HG02840 (cell line): Measurements from ENCODE around the gene PTBP2.
"Not testable (repeated sequence)": the region's sequence is repeated elsewhere in the genome, so short reads cannot be mapped to it uniquely, and the experiment has no call there.

Source experiments
- ATAC-seq: cut with Tn5 transposase; IDR thresholded peaks from one replicate; pipeline ENCODE4 v1.9.1; 2021; ENCODE audit warnings: mild to moderate bottlenecking, moderate library complexity, moderate number of reproducible peaks; ENCODE audit not compliant: unreplicated experiment, low FRiP score

Gene PTBP2

GRCh38 chr1:96727860-96728259 lies 6.3 kb downstream of the PTBP2 start:
- no peak for ATAC-seq

GRCh38 chr1:96730574-96731298 lies 9.2 kb downstream of the PTBP2 start:
- ATAC-seq, result no peak

GRCh38 chr1:96741335-96741734 lies 19.8 kb downstream of the PTBP2 start:
- ATAC-seq, result no peak

GRCh38 chr1:96746440-96747420 lies 25.1 kb downstream of the PTBP2 start:
- no peak for ATAC-seq

- no peak for ATAC-seq
These were observed 26.0 kb downstream of the PTBP2 start for GRCh38 chr1:96747565-96747964.

GRCh38 chr1:96748078-96748477 lies 26.5 kb downstream of the PTBP2 start:
- ATAC-seq, result no peak

GRCh38 chr1:96749618-96750017 lies 28.0 kb downstream of the PTBP2 start:
- ATAC-seq, result no peak

- no peak for ATAC-seq
These were observed 30.8 kb downstream of the PTBP2 start for GRCh38 chr1:96752394-96752793.

GRCh38 chr1:96756789-96757188 lies 35.2 kb downstream of the PTBP2 start:
- no peak for ATAC-seq

- not testable (repeated sequence) for ATAC-seq
These were observed 41.0 kb downstream of the PTBP2 start for GRCh38 chr1:96762586-96762985.

GRCh38 chr1:96763514-96763913 lies 41.9 kb downstream of the PTBP2 start:
- no peak for ATAC-seq

- ATAC-seq, result no peak
These were observed 42.9 kb downstream of the PTBP2 start for GRCh38 chr1:96764469-96764868.

- ATAC-seq, result no peak
These were observed 50.3 kb downstream of the PTBP2 start for GRCh38 chr1:96771847-96772246.

- ATAC-seq, result no peak
These were observed 50.8 kb downstream of the PTBP2 start for GRCh38 chr1:96772349-96772748.

- no peak for ATAC-seq
These were observed 51.4 kb downstream of the PTBP2 start for GRCh38 chr1:96772972-96773371.

GRCh38 chr1:96782206-96782605 lies 60.6 kb downstream of the PTBP2 start:
- ATAC-seq, result no peak

GRCh38 chr1:96782856-96783255 lies 61.3 kb downstream of the PTBP2 start:
- no peak for ATAC-seq

GRCh38 chr1:96790599-96790998 lies 69.0 kb downstream of the PTBP2 start:
- ATAC-seq, result no peak

- ATAC-seq, result no peak
These were observed 70.6 kb downstream of the PTBP2 start for GRCh38 chr1:96792220-96792619.

GRCh38 chr1:96801696-96802095 lies 80.1 kb downstream of the PTBP2 start:
- ATAC-seq, result not testable (repeated sequence)

- ATAC-seq, result no peak
These were observed 83.1 kb downstream of the PTBP2 start for GRCh38 chr1:96804648-96805047.
